Keratinocyte (primary cell): Measurements from ENCODE around the gene YPEL1. TPM values are rescaled to one million over a fixed set of nuclear protein-coding genes. Genes with fewer than 3 reads are reported as not detected.

ENCODE experiments used
- DNase-seq: peaks from one replicate; pipeline ENCODE4 v3.0.0-alpha.2; 2011; ENCODE audit warnings: low read depth, missing footprints, low spot score
- FAIRE-seq: peaks from 2 replicates; lab custom pipeline; 2011; peaks lifted over from hg19 to GRCh38; lab: Jason Lieb, UNC
- H2AFZ ChIP-seq: 2 replicates; pipeline ENCODE4 v1.6.0; 2012; ENCODE audit warnings: low read length, control low read depth, inconsistent platforms; ENCODE audit not compliant: control insufficient read depth
- H3K27ac ChIP-seq: 2 replicates; pipeline ENCODE4 v1.5.1; 2011; ENCODE audit warnings: low read length; ENCODE audit not compliant: control insufficient read depth, insufficient read depth
- H3K27me3 ChIP-seq: 3 replicates; pipeline ENCODE4 v1.6.0; 2011; ENCODE audit warnings: low read length; ENCODE audit not compliant: control insufficient read depth, insufficient read depth; ENCODE audit errors: extremely low read depth
- H3K36me3 ChIP-seq, 2 experiments: 2 replicates in 1 of 2; 3 replicates in 1 of 2; pipeline ENCODE4 v1.5.1; 2011; ENCODE audit warnings: low read length in 2 of 2, mild to moderate bottlenecking in 1 of 2; ENCODE audit not compliant: control insufficient read depth in 2 of 2, insufficient read depth in 2 of 2; ENCODE audit errors: extremely low read depth in 1 of 2
- H3K4me1 ChIP-seq: 3 replicates; pipeline ENCODE4 v1.5.1; 2011; ENCODE audit warnings: low read length; ENCODE audit not compliant: control insufficient read depth, insufficient read depth; ENCODE audit errors: extremely low read depth
- H3K4me2 ChIP-seq: 3 replicates; pipeline ENCODE4 v1.6.0; 2011; ENCODE audit warnings: low read depth, low read length; ENCODE audit not compliant: control insufficient read depth, insufficient read depth; ENCODE audit errors: extremely low read depth
- H3K4me3 ChIP-seq, 3 experiments: fragments of 200-600 bp in 1 of 3; sonication (generic) in 1 of 3; 2 replicates in 2 of 3; 3 replicates in 1 of 3; pipeline ENCODE4 v1.5.1; 2011 to 2016; ENCODE audit warnings: low read length in 3 of 3, mild to moderate bottlenecking in 3 of 3, control low read depth in 2 of 3, inconsistent platforms in 1 of 3, low read depth in 1 of 3, mixed read lengths in 1 of 3, mixed run types in 1 of 3, moderate library complexity in 1 of 3; ENCODE audit not compliant: control insufficient read depth in 2 of 3, insufficient read depth in 2 of 3; ENCODE audit errors: extremely low read depth in 1 of 3
- H3K79me2 ChIP-seq: 2 replicates; pipeline ENCODE4 v1.6.0; 2012; ENCODE audit warnings: low read length; ENCODE audit not compliant: control insufficient read depth, insufficient read depth
- H3K9ac ChIP-seq: 3 replicates; pipeline ENCODE4 v1.6.0; 2011; ENCODE audit warnings: low read length; ENCODE audit not compliant: control insufficient read depth, insufficient read depth; ENCODE audit errors: extremely low read depth
- H3K9me1 ChIP-seq: 3 replicates; pipeline ENCODE4 v1.6.0; 2011; ENCODE audit warnings: low read length; ENCODE audit not compliant: control insufficient read depth, insufficient read depth; ENCODE audit errors: extremely low read depth
- H3K9me3 ChIP-seq: 2 replicates; pipeline ENCODE4 v1.5.1; 2012; ENCODE audit warnings: low read depth, low read length; ENCODE audit not compliant: control insufficient read depth
- H4K20me1 ChIP-seq: 3 replicates; pipeline ENCODE4 v1.6.0; 2011; ENCODE audit warnings: low read length; ENCODE audit not compliant: control insufficient read depth, insufficient read depth; ENCODE audit errors: extremely low read depth
- CTCF ChIP-seq, 3 experiments: IDR thresholded peaks in 1 of 3; conservative IDR thresholded peaks in 1 of 3; optimal IDR thresholded peaks in 1 of 3; 2 replicates in 2 of 3; 3 replicates in 1 of 3; pipeline versions ENCODE3 to v1.5.1; 2011; ENCODE audit warnings: low read length in 3 of 3, mild to moderate bottlenecking in 3 of 3, moderate library complexity in 2 of 3, control low read depth in 1 of 3, inconsistent platforms in 1 of 3; ENCODE audit not compliant: insufficient read depth in 2 of 3; ENCODE audit errors: extremely low read depth in 1 of 3
- EZH2 ChIP-seq: IDR thresholded peaks from one replicate; pipeline ENCODE4 v1.6.1; 2012; ENCODE audit warnings: inconsistent platforms, mild to moderate bottlenecking, low read length, moderate library complexity
- dilution Hi-C: fragments of 300-500 bp; cut with MboI; formaldehyde crosslinking; loops from one replicate; pipeline ENCODE4 v1.7.0; 2020; ENCODE audit warnings: low sequenced_read_pairs; ENCODE audit not compliant: extremely low pct_ligation_motif_present
- polyA plus RNA-seq, 5 experiments: library from polyadenylated mRNA; depleted of rRNA in 3 of 5; stranded (reverse) in 3 of 5; stranded (forward) in 1 of 5; unstranded in 1 of 5; fragments of >200 nt; gene quantifications; 1 replicate in 1 of 5; 2 replicates in 3 of 5; 3 replicates in 1 of 5; pipeline versions ENCODE4 v1.2.1 to v1.2.3, GENCODE V29; 2011 to 2012; ENCODE audit warnings: missing spikeins in 2 of 5, low read depth in 1 of 5, low replicate concordance in 1 of 5

Gene YPEL1
- polyA plus RNA-seq, 1 donor (not counting 4 experiments of a cell fraction or from before 2014, with no cell fraction given) = 0.03 TPM

GRCh38 chr22:21669026-21669425, 66.6 kb downstream of the YPEL1 start:
- TF ChIP-seq CTCF (optimal IDR thresholded peaks at IDR 0.05 in 1 of 3, IDR thresholded peaks at IDR 0.05 in 1 of 3, conservative IDR thresholded peaks at IDR 0.05 in 1 of 3; ENCODE audit: extremely low read depth in 1 of 3, insufficient read depth in 2 of 3, low read length in 3 of 3) = no peak
- TF ChIP-seq EZH2 = no peak
- no peak overlapping the region for H3K4me3 ChIP-seq
- H3K27ac ChIP-seq = no peak overlapping the region
- peaks cover 6% of the 10 kb centered on the region for H3K4me1 ChIP-seq
- peaks cover 25 to 26% of the 10 kb centered on the region in 2 experiments for H3K36me3 ChIP-seq
- H3K9ac ChIP-seq = no peak overlapping the region
- DNase-seq = no peak
- H3K79me2 ChIP-seq = peaks cover 17% of the 10 kb centered on the region
- no peaks in the 10 kb centered on the region for H4K20me1 ChIP-seq
- H3K27me3 ChIP-seq = no peaks in the 10 kb centered on the region
- no peak overlapping the region for H3K4me2 ChIP-seq
- no peak overlapping the region for H2AFZ ChIP-seq
- H3K9me1 ChIP-seq = no peaks in the 10 kb centered on the region
- FAIRE-seq = no peak
- no peaks in the 10 kb centered on the region for H3K9me3 ChIP-seq
- dilution Hi-C loops = no loop called here

- H3K27ac ChIP-seq = no peak overlapping the region
- H3K9me3 ChIP-seq = no peaks in the 10 kb centered on the region
- peak overlapping the region; percentile 70 to 87 (median 80) for H3K4me3 ChIP-seq
- no peak for TF ChIP-seq CTCF (optimal IDR thresholded peaks at IDR 0.05 in 1 of 3, IDR thresholded peaks at IDR 0.05 in 1 of 3, conservative IDR thresholded peaks at IDR 0.05 in 1 of 3; ENCODE audit: extremely low read depth in 1 of 3, insufficient read depth in 2 of 3, low read length in 3 of 3)
- no peak for TF ChIP-seq EZH2
- H2AFZ ChIP-seq = no peak overlapping the region
- dilution Hi-C loops = no loop called here
- no peaks in the 10 kb centered on the region for H3K27me3 ChIP-seq
- FAIRE-seq (peak; percentile 46), DNase-seq (no peak)
- no peaks in the 10 kb centered on the region for H4K20me1 ChIP-seq
- H3K79me2 ChIP-seq = peaks cover 17% of the 10 kb centered on the region
- H3K36me3 ChIP-seq = peaks cover 10 to 11% of the 10 kb centered on the region in 2 experiments
- H3K9ac ChIP-seq = peak overlapping the region; percentile 86
- H3K4me2 ChIP-seq = peak overlapping the region; percentile 86
- H3K4me1 ChIP-seq = peaks cover 6% of the 10 kb centered on the region
- no peaks in the 10 kb centered on the region for H3K9me1 ChIP-seq
Observed at GRCh38 chr22:21666786-21667185, 68.8 kb downstream of the YPEL1 start.
